HEK293 (cell line): ENCODE measurements around the gene RTKN2.

ENCODE experiments used
- CTCF ChIA-PET: fragments of 350-600 bp; formaldehyde crosslinking; extraction: SDS; loops from one replicate; lab custom pipeline; 2021; ENCODE audit warnings: antibody characterized with exemption; lab: Yijun Ruan, JAX
- POLR2A ChIA-PET: fragments of 300-600 bp; formaldehyde crosslinking; extraction: SDS; loops from one replicate; lab custom pipeline; 2020; ENCODE audit warnings: antibody characterized with exemption, inconsistent platforms; lab: Yijun Ruan, JAX
- H3K27ac ChIP-seq: fragments of 200-500 bp; sonication (Bioruptor generic); 2 replicates; pipeline ENCODE4 v1.5.1; 2014; ENCODE audit warnings: low read depth, low read length, control low read depth, inconsistent platforms; ENCODE audit errors: extremely low read depth
- H3K36me3 ChIP-seq, 2 experiments: fragments of 200-500 bp in 1 of 2; sonication (Bioruptor generic) in 1 of 2; 1 replicate in 1 of 2; 2 replicates in 1 of 2; pipeline ENCODE4 v1.5.1; 2014 to 2017; ENCODE audit warnings: inconsistent platforms in 2 of 2, low read length in 2 of 2; ENCODE audit not compliant: control insufficient read depth in 2 of 2, insufficient read depth in 1 of 2
- H3K4me1 ChIP-seq: fragments of 200-500 bp; sonication (Bioruptor generic); 2 replicates; pipeline ENCODE4 v1.5.1; 2014; ENCODE audit warnings: mild to moderate bottlenecking, low read length, inconsistent platforms; ENCODE audit not compliant: control insufficient read depth, insufficient read depth
- H3K4me3 ChIP-seq: 2 replicates; pipeline ENCODE4 v1.5.1; 2011; ENCODE audit warnings: low read depth, mild to moderate bottlenecking, control low read depth, low read length, moderate library complexity
- H3K9me3 ChIP-seq: fragments of 200-500 bp; sonication (Bioruptor generic); 2 replicates; pipeline ENCODE4 v1.5.1; 2014; ENCODE audit warnings: low read depth, low read length, inconsistent platforms; ENCODE audit not compliant: control insufficient read depth, insufficient read depth
- EGR2 ChIP-seq: fragments of 450-650 bp; formaldehyde crosslinking; IDR thresholded peaks from 2 replicates; pipeline ENCODE4 v1.5.1; 2016; ENCODE audit warnings: low read depth, missing biosample characterization, missing genetic modification characterization
- HOXD13 ChIP-seq: sonication (generic); formaldehyde crosslinking; IDR thresholded peaks from 2 replicates; pipeline ENCODE4 v1.8.0; 2022; ENCODE audit warnings: missing genetic modification reagents, borderline replicate concordance
- KLF8 ChIP-seq: fragments of 450-650 bp; formaldehyde crosslinking; IDR thresholded peaks from 2 replicates; pipeline ENCODE4 v1.5.1; 2016; ENCODE audit warnings: missing biosample characterization, missing genetic modification characterization
- PRDM4 ChIP-seq: fragments of 450-650 bp; formaldehyde crosslinking; IDR thresholded peaks from 2 replicates; pipeline ENCODE4 v1.5.1; 2017; ENCODE audit warnings: missing biosample characterization, missing genetic modification characterization
- REST ChIP-seq: fragments of 450-650 bp; formaldehyde crosslinking; IDR thresholded peaks from 2 replicates; pipeline ENCODE4 v1.5.1; 2016; ENCODE audit warnings: missing biosample characterization, missing genetic modification characterization
- SP3 ChIP-seq: fragments of 450-650 bp; formaldehyde crosslinking; IDR thresholded peaks from 2 replicates; pipeline ENCODE4 v1.5.1; 2016; ENCODE audit warnings: missing biosample characterization, missing genetic modification characterization
- YY2 ChIP-seq: fragments of 450-650 bp; formaldehyde crosslinking; IDR thresholded peaks from 2 replicates; pipeline ENCODE4 v1.5.1; 2016; ENCODE audit warnings: missing biosample characterization, missing genetic modification characterization
- ZBTB21 ChIP-seq: fragments of 450-650 bp; formaldehyde crosslinking; IDR thresholded peaks from 2 replicates; pipeline ENCODE4 v1.5.1; 2017; ENCODE audit warnings: missing biosample characterization, missing genetic modification characterization
- ZFP3 ChIP-seq: fragments of 450-650 bp; formaldehyde crosslinking; IDR thresholded peaks from 2 replicates; pipeline ENCODE4 v1.5.1; 2016; ENCODE audit warnings: low read depth, missing biosample characterization, missing genetic modification characterization
- ZNF114 ChIP-seq: fragments of 450-650 bp; formaldehyde crosslinking; IDR thresholded peaks from 2 replicates; pipeline ENCODE4 v1.5.0; 2017; ENCODE audit warnings: missing biosample characterization, missing genetic modification characterization
- ZNF121 ChIP-seq: fragments of 450-650 bp; formaldehyde crosslinking; IDR thresholded peaks from 2 replicates; pipeline ENCODE4 v1.5.1; 2016; ENCODE audit warnings: missing biosample characterization, missing genetic modification characterization
- ZNF140 ChIP-seq: fragments of 450-650 bp; formaldehyde crosslinking; IDR thresholded peaks from 2 replicates; pipeline ENCODE4 v1.5.1; 2016; ENCODE audit warnings: missing biosample characterization, missing genetic modification characterization
- ZNF24 ChIP-seq: fragments of 450-650 bp; formaldehyde crosslinking; IDR thresholded peaks from 2 replicates; pipeline ENCODE4 v1.5.1; 2016; ENCODE audit warnings: missing biosample characterization, missing genetic modification characterization
- ZNF280C ChIP-seq: fragments of 450-650 bp; formaldehyde crosslinking; IDR thresholded peaks from 2 replicates; pipeline ENCODE4 v1.5.1; 2016; ENCODE audit warnings: missing biosample characterization, missing genetic modification characterization
- ZNF324 ChIP-seq: fragments of 450-650 bp; formaldehyde crosslinking; IDR thresholded peaks from 2 replicates; pipeline ENCODE4 v1.5.1; 2016; ENCODE audit warnings: missing biosample characterization, missing genetic modification characterization
- ZNF362 ChIP-seq: fragments of 450-650 bp; formaldehyde crosslinking; IDR thresholded peaks from 2 replicates; pipeline ENCODE4 v1.5.1; 2016; ENCODE audit warnings: missing biosample characterization, missing genetic modification characterization
- ZNF398 ChIP-seq: fragments of 450-650 bp; formaldehyde crosslinking; IDR thresholded peaks from 2 replicates; pipeline ENCODE4 v1.5.1; 2017; ENCODE audit warnings: missing biosample characterization, missing genetic modification characterization
- ZNF404 ChIP-seq: fragments of 450-650 bp; formaldehyde crosslinking; IDR thresholded peaks from 2 replicates; pipeline ENCODE4 v1.5.1; 2017; ENCODE audit warnings: missing biosample characterization, missing genetic modification characterization
- ZNF530 ChIP-seq: fragments of 450-650 bp; formaldehyde crosslinking; IDR thresholded peaks from 2 replicates; pipeline ENCODE4 v1.5.1; 2016; ENCODE audit warnings: low read depth, missing biosample characterization, missing genetic modification characterization
- ZNF561 ChIP-seq: fragments of 450-650 bp; IDR thresholded peaks from 2 replicates; pipeline ENCODE4 v1.5.1; 2018; ENCODE audit warnings: missing biosample characterization, missing genetic modification characterization, borderline replicate concordance
- ZNF585B ChIP-seq: fragments of 450-650 bp; formaldehyde crosslinking; IDR thresholded peaks from 2 replicates; pipeline ENCODE4 v1.5.1; 2016; ENCODE audit warnings: missing biosample characterization, missing genetic modification characterization
- ZNF704 ChIP-seq: fragments of 450-650 bp; formaldehyde crosslinking; IDR thresholded peaks from 2 replicates; pipeline ENCODE4 v1.5.1; 2016; ENCODE audit warnings: missing biosample characterization, missing genetic modification characterization
- ZNF843 ChIP-seq: fragments of 450-650 bp; formaldehyde crosslinking; IDR thresholded peaks from 2 replicates; pipeline ENCODE4 v1.5.1; 2016; ENCODE audit warnings: missing biosample characterization, missing genetic modification characterization

Gene RTKN2

GRCh38 chr10:62155054-62155680 lies 113.5 kb downstream of the RTKN2 start:
- Histone ChIP-seq H3K27ac (no peak overlapping the region), H3K4me3 (no peak overlapping the region), H3K36me3 (no peaks in the 10 kb centered on the region), H3K9me3 (no peaks in the 10 kb centered on the region), H3K4me1 (no peaks in the 10 kb centered on the region)
- ChIA-PET CTCF (no interaction called here), POLR2A (interaction anchor here (0.7 kb wide), 1 partner anchor 9 kb away, joined by 3 read pairs; no protein-coding TSS in a partner anchor)
- TF ChIP-seq ZNF530 (tag by site-specific recombination) (no peak), REST (no peak), ZFP3 (tag by site-specific recombination) (no peak), ZBTB21 (tag by site-specific recombination) (no peak), PRDM4 (tag by site-specific recombination) (no peak), ZNF843 (tag by site-specific recombination) (no peak)

GRCh38 chr10:62154231-62154630 lies 114.4 kb downstream of the RTKN2 start:
- no peaks in the 10 kb centered on the region for H3K36me3 ChIP-seq
- H3K27ac ChIP-seq = no peak overlapping the region
- H3K4me3 ChIP-seq = no peak overlapping the region
- H3K4me1 ChIP-seq = no peaks in the 10 kb centered on the region
- TF ChIP-seq ZNF585B (tag by site-specific recombination) = no peak
- TF ChIP-seq ZNF114 (tag by site-specific recombination) = no peak
- no peak for TF ChIP-seq HOXD13
- TF ChIP-seq KLF8 = no peak
- no peak for TF ChIP-seq ZNF362 (tag by site-specific recombination)
- TF ChIP-seq ZNF404 (tag by site-specific recombination) = no peak
- no peak for TF ChIP-seq SP3 (tag by site-specific recombination)
- no peak for TF ChIP-seq ZNF324 (tag by site-specific recombination)
- no peak for TF ChIP-seq ZNF704
- TF ChIP-seq ZNF140 = no peak
- no peak for TF ChIP-seq ZNF561
- TF ChIP-seq EGR2 = no peak
- no peak for TF ChIP-seq ZNF280C (tag by site-specific recombination)
- TF ChIP-seq YY2 (tag by site-specific recombination) = no peak
- TF ChIP-seq ZNF121 (tag by site-specific recombination) = no peak
- no peak for TF ChIP-seq ZNF398 (tag by site-specific recombination)
- no peak for TF ChIP-seq ZNF24 (tag by site-specific recombination)
- no peaks in the 10 kb centered on the region for H3K9me3 ChIP-seq
- POLR2A ChIA-PET = no interaction called here
- CTCF ChIA-PET = interaction anchor here (1.1 kb wide), 1 partner anchor 91 kb away, joined by 4 read pairs; no protein-coding TSS in a partner anchor
